Prostate gland (tissue), 2 donors: ENCODE data around the gene OGFRL1.

Experiments used
- POLR2A ChIP-seq: fragments of 450-650 bp; IDR thresholded peaks from one replicate; pipeline ENCODE4 v1.6.1; 2016; ENCODE audit warnings: antibody characterized with exemption, mild to moderate bottlenecking
- TF ChIP-seq, protein P1 (sequence below), 4 experiments: fragments of 200-600 bp in 2 of 4; fragments of 450-650 bp in 2 of 4; sonication (generic) in 2 of 4; IDR thresholded peaks; 1 replicate in 3 of 4; 2 replicates in 1 of 4; pipeline ENCODE4 v1.5.1; 2016 to 2019; ENCODE audit warnings: antibody characterized with exemption in 4 of 4, mild to moderate bottlenecking in 2 of 4, moderate library complexity in 2 of 4

DNA sequence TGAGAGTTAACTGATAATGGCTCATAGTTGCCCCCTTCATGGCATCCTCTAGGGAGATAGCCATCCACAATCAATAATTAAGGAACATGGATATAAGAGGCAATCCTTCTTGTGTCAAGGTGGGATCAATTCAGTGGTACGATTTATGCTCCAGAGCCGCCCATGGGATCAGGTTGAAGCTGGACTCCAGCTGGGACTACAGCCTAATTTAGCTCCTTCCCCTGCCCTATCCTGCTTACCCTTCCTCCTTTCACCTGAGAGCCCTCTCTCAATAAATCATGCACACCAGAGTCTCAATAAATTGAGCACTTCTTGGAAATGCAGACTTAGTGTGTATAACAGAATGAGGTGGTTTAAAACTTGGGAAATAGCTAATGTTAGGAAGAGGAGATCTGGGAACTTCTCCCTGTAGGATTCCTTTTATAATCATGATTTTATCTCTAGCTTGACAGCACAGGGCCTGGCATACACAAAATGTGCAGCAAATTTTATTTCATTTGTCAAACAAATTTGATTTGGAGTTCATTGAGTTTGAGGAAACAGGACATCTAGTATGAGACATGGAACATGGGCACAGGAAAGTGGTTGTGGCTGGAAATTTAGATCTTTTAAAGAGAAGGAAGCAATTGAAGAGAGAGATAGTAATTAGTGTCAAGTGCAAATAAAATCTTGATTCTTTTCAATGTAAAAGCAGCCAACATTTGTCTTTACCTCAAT lies 28.6 kb upstream of the OGFRL1 start:
- TF ChIP-seq, protein P1, sequence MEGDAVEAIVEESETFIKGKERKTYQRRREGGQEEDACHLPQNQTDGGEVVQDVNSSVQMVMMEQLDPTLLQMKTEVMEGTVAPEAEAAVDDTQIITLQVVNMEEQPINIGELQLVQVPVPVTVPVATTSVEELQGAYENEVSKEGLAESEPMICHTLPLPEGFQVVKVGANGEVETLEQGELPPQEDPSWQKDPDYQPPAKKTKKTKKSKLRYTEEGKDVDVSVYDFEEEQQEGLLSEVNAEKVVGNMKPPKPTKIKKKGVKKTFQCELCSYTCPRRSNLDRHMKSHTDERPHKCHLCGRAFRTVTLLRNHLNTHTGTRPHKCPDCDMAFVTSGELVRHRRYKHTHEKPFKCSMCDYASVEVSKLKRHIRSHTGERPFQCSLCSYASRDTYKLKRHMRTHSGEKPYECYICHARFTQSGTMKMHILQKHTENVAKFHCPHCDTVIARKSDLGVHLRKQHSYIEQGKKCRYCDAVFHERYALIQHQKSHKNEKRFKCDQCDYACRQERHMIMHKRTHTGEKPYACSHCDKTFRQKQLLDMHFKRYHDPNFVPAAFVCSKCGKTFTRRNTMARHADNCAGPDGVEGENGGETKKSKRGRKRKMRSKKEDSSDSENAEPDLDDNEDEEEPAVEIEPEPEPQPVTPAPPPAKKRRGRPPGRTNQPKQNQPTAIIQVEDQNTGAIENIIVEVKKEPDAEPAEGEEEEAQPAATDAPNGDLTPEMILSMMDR (IDR thresholded peaks at IDR 0.05), result no peak
- no peak for TF ChIP-seq POLR2A
